ENCODE results near the gene IL1RAPL2. TPM values are rescaled to one million over a fixed set of nuclear protein-coding genes. Genes with fewer than 3 reads are reported as not detected.

Gene IL1RAPL2
- polyA plus RNA-seq, 1 of the 3 experiments (the other 2 are of a cell fraction) = 0.13 TPM

GRCh38 chrX:104863466-104863865 is 297.5 kb downstream of the IL1RAPL2 start:
- no peaks in the 10 kb centered on the region for H3K9me2 ChIP-seq
- no peaks in the 10 kb centered on the region for H4K20me1 ChIP-seq (ENCODE audit: insufficient read depth)
- H3K4me2 ChIP-seq = no peak overlapping the region
- 2% methylated on average over 2 of the region's 2 CpGs for WGBS (ENCODE audit: low lambda C conversion rate)
- H2AFZ ChIP-seq (ENCODE audit: low read depth) = no peak overlapping the region
- H3K79me2 ChIP-seq (ENCODE audit: insufficient read depth) = no peaks in the 10 kb centered on the region
- H3K27me3 ChIP-seq (ENCODE audit: insufficient read depth) = no peaks in the 10 kb centered on the region
- ChIA-PET CTCF (interaction anchor here (0.8 kb wide), 1 partner anchor 59 kb away, joined by 3 read pairs; no protein-coding TSS in a partner anchor), POLR2A (no interaction called here)
- TF ChIP-seq TAF1 (IDR thresholded peaks at IDR 0.05; ENCODE audit: borderline replicate concordance, low read depth, low read length) (no peak), ZBTB33 (IDR thresholded peaks at IDR 0.05; ENCODE audit: borderline replicate concordance, low read depth) (no peak), GABPA (IDR thresholded peaks at IDR 0.05; ENCODE audit: low read depth) (no peak), REST (IDR thresholded peaks at IDR 0.05; ENCODE audit: low read depth, low read length) (no peak), EZH2phosphoT487 (IDR thresholded peaks at IDR 0.05; ENCODE audit: borderline replicate concordance, low read depth) (no peak), TEAD4 (IDR thresholded peaks at IDR 0.05; ENCODE audit: borderline replicate concordance, insufficient read depth) (no peak), FOXM1 (IDR thresholded peaks at IDR 0.05; ENCODE audit: low read depth) (no peak), POLR2AphosphoS5 (IDR thresholded peaks at IDR 0.05; ENCODE audit: low read depth, low read length) (no peak), GATA2 (CRISPR knock-in tag; IDR thresholded peaks at IDR 0.05) (no peak), FOSL2 (IDR thresholded peaks at IDR 0.05; ENCODE audit: borderline replicate concordance, low read depth) (no peak), YY1 (IDR thresholded peaks at IDR 0.05; ENCODE audit: low read depth) (no peak), USF1 (IDR thresholded peaks at IDR 0.05; ENCODE audit: borderline replicate concordance, low read depth) (no peak), EP300 (IDR thresholded peaks at IDR 0.05; ENCODE audit: borderline replicate concordance in 1 of 2, low read depth in 1 of 2, low read length in 1 of 2) (no peak), RAD21 (IDR thresholded peaks at IDR 0.05; ENCODE audit: low read length) (no peak), RXRA (IDR thresholded peaks at IDR 0.05; ENCODE audit: borderline replicate concordance, low read depth) (no peak)
- TF ChIP-seq, protein P1, sequence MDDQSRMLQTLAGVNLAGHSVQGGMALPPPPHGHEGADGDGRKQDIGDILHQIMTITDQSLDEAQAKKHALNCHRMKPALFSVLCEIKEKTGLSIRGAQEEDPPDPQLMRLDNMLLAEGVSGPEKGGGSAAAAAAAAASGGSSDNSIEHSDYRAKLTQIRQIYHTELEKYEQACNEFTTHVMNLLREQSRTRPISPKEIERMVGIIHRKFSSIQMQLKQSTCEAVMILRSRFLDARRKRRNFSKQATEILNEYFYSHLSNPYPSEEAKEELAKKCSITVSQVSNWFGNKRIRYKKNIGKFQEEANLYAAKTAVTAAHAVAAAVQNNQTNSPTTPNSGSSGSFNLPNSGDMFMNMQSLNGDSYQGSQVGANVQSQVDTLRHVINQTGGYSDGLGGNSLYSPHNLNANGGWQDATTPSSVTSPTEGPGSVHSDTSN (IDR thresholded peaks at IDR 0.05) = no peak
- H3K36me3 ChIP-seq (replicated peaks in 1 of 2; ENCODE audit: control insufficient read depth in 1 of 2, insufficient read depth in 2 of 2, low read length in 1 of 2) = no peaks in the 10 kb centered on the region
- H3F3A ChIP-seq (replicated peaks; ENCODE audit: insufficient read depth) = no peaks in the 10 kb centered on the region
- H3K27ac ChIP-seq (ENCODE audit: low read depth in 2 of 2, low read length in 1 of 2) = no peak overlapping the region
- H3K9me3 ChIP-seq = no peaks in the 10 kb centered on the region
- no peaks in the 10 kb centered on the region for H3K4me1 ChIP-seq (ENCODE audit: control insufficient read depth in 1 of 2, insufficient read depth in 2 of 2, low read depth in 1 of 2, low read length in 1 of 2)
- DNase-seq = no peak
- no peak overlapping the region for H3K4me3 ChIP-seq (ENCODE audit: low read depth in 2 of 2, low read length in 1 of 2)
- no peak overlapping the region for H3K9ac ChIP-seq

Data from SK-N-SH (cell line).